Measurements from ENCODE around the gene SF3B1.

- TF ChIP-seq, protein P1, sequence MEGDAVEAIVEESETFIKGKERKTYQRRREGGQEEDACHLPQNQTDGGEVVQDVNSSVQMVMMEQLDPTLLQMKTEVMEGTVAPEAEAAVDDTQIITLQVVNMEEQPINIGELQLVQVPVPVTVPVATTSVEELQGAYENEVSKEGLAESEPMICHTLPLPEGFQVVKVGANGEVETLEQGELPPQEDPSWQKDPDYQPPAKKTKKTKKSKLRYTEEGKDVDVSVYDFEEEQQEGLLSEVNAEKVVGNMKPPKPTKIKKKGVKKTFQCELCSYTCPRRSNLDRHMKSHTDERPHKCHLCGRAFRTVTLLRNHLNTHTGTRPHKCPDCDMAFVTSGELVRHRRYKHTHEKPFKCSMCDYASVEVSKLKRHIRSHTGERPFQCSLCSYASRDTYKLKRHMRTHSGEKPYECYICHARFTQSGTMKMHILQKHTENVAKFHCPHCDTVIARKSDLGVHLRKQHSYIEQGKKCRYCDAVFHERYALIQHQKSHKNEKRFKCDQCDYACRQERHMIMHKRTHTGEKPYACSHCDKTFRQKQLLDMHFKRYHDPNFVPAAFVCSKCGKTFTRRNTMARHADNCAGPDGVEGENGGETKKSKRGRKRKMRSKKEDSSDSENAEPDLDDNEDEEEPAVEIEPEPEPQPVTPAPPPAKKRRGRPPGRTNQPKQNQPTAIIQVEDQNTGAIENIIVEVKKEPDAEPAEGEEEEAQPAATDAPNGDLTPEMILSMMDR (IDR thresholded peaks at IDR 0.05): no peak
- TF ChIP-seq POLR2A (IDR thresholded peaks at IDR 0.05): no peak
These were observed 35.9 kb downstream of the SF3B1 start for GRCh38 chr2:197398913-197399312.

Data from prostate gland (tissue), 2 donors.